ENCODE measurements around the gene DPF3.

Gene DPF3

GRCh38 chr14:72682188-72682587 lies 211.7 kb downstream of the DPF3 start:
- no peak overlapping the region for H2BK15ac ChIP-seq (ENCODE audit: low read length)

GRCh38 chr14:72680853-72681640 lies 212.9 kb downstream of the DPF3 start:
- Histone ChIP-seq H3K9me3 (replicated peaks in 1 of 2; ENCODE audit: control insufficient read depth in 2 of 2, insufficient read depth in 1 of 2, low read depth in 1 of 2, low read length in 2 of 2) (no peaks in the 10 kb centered on the region), H3K79me1 (ENCODE audit: low read depth, low read length) (no peaks in the 10 kb centered on the region), H2BK12ac (ENCODE audit: low read length) (no peak overlapping the region), H3K14ac (ENCODE audit: low read length) (no peak overlapping the region), H4K8ac (ENCODE audit: low read depth, low read length) (no peak overlapping the region), H3K9ac (ENCODE audit: low read depth, low read length, poor library complexity) (no peak overlapping the region), H3K4me1 (ENCODE audit: control insufficient read depth in 2 of 2, insufficient read depth in 1 of 2, low read depth in 1 of 2, low read length in 2 of 2) (peaks cover 12 to 20% of the 10 kb centered on the region in 2 donors), H2BK15ac (ENCODE audit: low read length) (no peak overlapping the region), H3K36me3 (replicated peaks in 1 of 2; ENCODE audit: control insufficient read depth in 2 of 2, insufficient read depth in 2 of 2, low read length in 2 of 2) (no peaks in the 10 kb centered on the region), H3K18ac (ENCODE audit: low read length) (no peak overlapping the region), H2AK5ac (ENCODE audit: low read depth, low read length) (no peak overlapping the region), H2BK120ac (ENCODE audit: low read depth, low read length) (no peak overlapping the region), H3K4ac (ENCODE audit: low read length) (no peak overlapping the region), H2AFZ (ENCODE audit: low read length) (no peak overlapping the region), H4K91ac (ENCODE audit: low read depth, low read length, poor library complexity) (no peak overlapping the region), H3K23ac (ENCODE audit: low read depth, low read length, poor library complexity) (no peak overlapping the region), H3K27ac (replicated peaks; ENCODE audit: low read length) (no peak overlapping the region), H3K4me2 (ENCODE audit: insufficient read depth, low read length, poor library complexity, severe bottlenecking) (no peak overlapping the region), H3K4me3 (ENCODE audit: low read length in 2 of 2) (no peak overlapping the region), H3K27me3 (ENCODE audit: control insufficient read depth in 3 of 3, insufficient read depth in 3 of 3, low read depth in 1 of 3, low read length in 3 of 3) (peaks cover 0 to 13% (median 0%) of the 10 kb centered on the region in 3 experiments), H2BK5ac (ENCODE audit: low read length) (no peak overlapping the region)
- DNase-seq (ENCODE audit: low spot score): no peak
- no CpG with 5 or more reads among the region's 7 CpGs for WGBS, 2 donors (ENCODE audit: extremely low coverage in 2 of 2, insufficient read length in 2 of 2, insufficient replicate concordance in 1 of 2)

More at GRCh38 chr14:72682188-72682587, 211.7 kb downstream of the DPF3 start:
- no CpG with 5 or more reads among the region's 5 CpGs for WGBS, 2 donors (ENCODE audit: extremely low coverage in 2 of 2, insufficient read length in 2 of 2, insufficient replicate concordance in 1 of 2)
- Histone ChIP-seq H3K79me1 (ENCODE audit: low read depth, low read length) (no peaks in the 10 kb centered on the region), H3K18ac (ENCODE audit: low read length) (no peak overlapping the region), H3K14ac (ENCODE audit: low read length) (no peak overlapping the region), H3K27me3 (ENCODE audit: control insufficient read depth in 3 of 3, insufficient read depth in 3 of 3, low read depth in 1 of 3, low read length in 3 of 3) (peaks cover 0 to 13% (median 0%) of the 10 kb centered on the region in 3 experiments), H3K27ac (replicated peaks; ENCODE audit: low read length) (no peak overlapping the region), H2AK5ac (ENCODE audit: low read depth, low read length) (no peak overlapping the region), H3K4me3 (ENCODE audit: low read length in 2 of 2) (no peak overlapping the region), H2BK5ac (ENCODE audit: low read length) (no peak overlapping the region), H3K9me3 (replicated peaks in 1 of 2; ENCODE audit: control insufficient read depth in 2 of 2, insufficient read depth in 1 of 2, low read depth in 1 of 2, low read length in 2 of 2) (no peaks in the 10 kb centered on the region), H4K8ac (ENCODE audit: low read depth, low read length) (no peak overlapping the region), H4K91ac (ENCODE audit: low read depth, low read length, poor library complexity) (no peak overlapping the region), H3K23ac (ENCODE audit: low read depth, low read length, poor library complexity) (no peak overlapping the region), H2AFZ (ENCODE audit: low read length) (no peak overlapping the region), H3K4me2 (ENCODE audit: insufficient read depth, low read length, poor library complexity, severe bottlenecking) (no peak overlapping the region), H2BK12ac (ENCODE audit: low read length) (no peak overlapping the region), H3K36me3 (replicated peaks in 1 of 2; ENCODE audit: control insufficient read depth in 2 of 2, insufficient read depth in 2 of 2, low read length in 2 of 2) (no peaks in the 10 kb centered on the region), H3K4me1 (ENCODE audit: control insufficient read depth in 2 of 2, insufficient read depth in 1 of 2, low read depth in 1 of 2, low read length in 2 of 2) (peaks cover 12 to 20% of the 10 kb centered on the region in 2 donors), H3K9ac (ENCODE audit: low read depth, low read length, poor library complexity) (no peak overlapping the region), H3K4ac (ENCODE audit: low read length) (no peak overlapping the region), H2BK120ac (ENCODE audit: low read depth, low read length) (no peak overlapping the region)
- no peak for DNase-seq (ENCODE audit: low spot score)

DNA sequence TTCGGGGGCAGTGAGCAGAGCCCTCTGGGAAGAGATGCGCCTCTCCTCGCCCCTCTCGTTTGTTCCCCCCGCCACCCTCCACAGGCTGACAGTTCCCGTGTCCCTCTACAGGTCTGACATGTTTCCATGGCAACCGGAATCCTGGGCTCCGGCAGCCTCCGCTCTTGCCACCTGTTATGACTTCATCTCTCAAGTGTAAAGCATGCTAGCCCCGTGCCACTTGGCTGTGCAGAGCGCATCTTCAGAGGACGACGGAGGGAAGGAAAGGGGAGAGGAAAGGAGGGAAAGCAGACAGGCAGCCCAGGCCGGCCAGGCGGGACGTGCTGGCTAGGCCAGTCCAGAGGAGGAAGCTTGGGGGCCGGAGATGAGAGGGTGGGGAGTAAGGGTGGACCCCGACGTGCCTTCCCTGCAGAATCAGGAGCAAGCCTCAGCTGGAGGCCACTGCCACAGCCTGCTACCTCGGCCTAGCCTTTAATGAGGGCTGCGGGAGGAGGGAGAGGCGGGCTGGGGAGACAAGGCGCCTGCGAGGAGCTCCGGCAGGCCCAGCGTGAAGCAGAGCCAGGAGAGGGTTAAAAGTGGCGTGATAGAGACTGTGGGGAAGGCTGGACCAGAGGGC lies 214.3 kb downstream of the DPF3 start:
- H3K79me1 ChIP-seq (ENCODE audit: low read depth, low read length): no peaks in the 10 kb centered on the region
- H3K9me3 ChIP-seq (replicated peaks in 1 of 2; ENCODE audit: control insufficient read depth in 2 of 2, insufficient read depth in 1 of 2, low read depth in 1 of 2, low read length in 2 of 2): no peaks in the 10 kb centered on the region
- no peak overlapping the region for H4K91ac ChIP-seq (ENCODE audit: low read depth, low read length, poor library complexity)
- no peak overlapping the region for H3K14ac ChIP-seq (ENCODE audit: low read length)
- H2BK5ac ChIP-seq (ENCODE audit: low read length): no peak overlapping the region
- H3K27me3 ChIP-seq (ENCODE audit: control insufficient read depth in 3 of 3, insufficient read depth in 3 of 3, low read depth in 1 of 3, low read length in 3 of 3): peaks cover 0 to 13% (median 0%) of the 10 kb centered on the region in 3 experiments
- H3K4me1 ChIP-seq (ENCODE audit: control insufficient read depth in 2 of 2, insufficient read depth in 1 of 2, low read depth in 1 of 2, low read length in 2 of 2): peaks cover 12 to 20% of the 10 kb centered on the region in 2 donors
- H3K27ac ChIP-seq (replicated peaks; ENCODE audit: low read length): no peak overlapping the region
- no peak overlapping the region for H3K23ac ChIP-seq (ENCODE audit: low read depth, low read length, poor library complexity)
- no peak overlapping the region for H4K8ac ChIP-seq (ENCODE audit: low read depth, low read length)
- H2AK5ac ChIP-seq (ENCODE audit: low read depth, low read length): peak overlapping the region; percentile 1
- H3K4ac ChIP-seq (ENCODE audit: low read length): peak overlapping the region; percentile 1
- H3K4me3 ChIP-seq (ENCODE audit: low read length in 2 of 2): no peak overlapping the region
- H2BK120ac ChIP-seq (ENCODE audit: low read depth, low read length): no peak overlapping the region
- peak overlapping the region; percentile 91 for H2BK12ac ChIP-seq (ENCODE audit: low read length)
- peak overlapping the region; percentile 97 for H2AFZ ChIP-seq (ENCODE audit: low read length)
- H2BK15ac ChIP-seq (ENCODE audit: low read length): peak overlapping the region; percentile 60
- H3K18ac ChIP-seq (ENCODE audit: low read length): peak overlapping the region; percentile 66
- no peak overlapping the region for H3K9ac ChIP-seq (ENCODE audit: low read depth, low read length, poor library complexity)
- H3K4me2 ChIP-seq (ENCODE audit: insufficient read depth, low read length, poor library complexity, severe bottlenecking): no peak overlapping the region
- H3K36me3 ChIP-seq (replicated peaks in 1 of 2; ENCODE audit: control insufficient read depth in 2 of 2, insufficient read depth in 2 of 2, low read length in 2 of 2): no peaks in the 10 kb centered on the region
- peak; percentile 33 for DNase-seq (ENCODE audit: low spot score)
- WGBS, 2 donors (ENCODE audit: extremely low coverage in 2 of 2, insufficient read length in 2 of 2, insufficient replicate concordance in 1 of 2): no CpG with 5 or more reads among the region's 27 CpGs

- H4K91ac ChIP-seq (ENCODE audit: low read depth, low read length, poor library complexity): no peak overlapping the region
- H3K27ac ChIP-seq (replicated peaks; ENCODE audit: low read length): no peak overlapping the region
- H3K79me1 ChIP-seq (ENCODE audit: low read depth, low read length): no peaks in the 10 kb centered on the region
- no peak overlapping the region for H3K4ac ChIP-seq (ENCODE audit: low read length)
- H3K9me3 ChIP-seq (replicated peaks in 1 of 2; ENCODE audit: control insufficient read depth in 2 of 2, insufficient read depth in 1 of 2, low read depth in 1 of 2, low read length in 2 of 2): no peaks in the 10 kb centered on the region
- H4K8ac ChIP-seq (ENCODE audit: low read depth, low read length): no peak overlapping the region
- H3K4me1 ChIP-seq (ENCODE audit: control insufficient read depth in 2 of 2, insufficient read depth in 1 of 2, low read depth in 1 of 2, low read length in 2 of 2): peaks cover 12 to 20% of the 10 kb centered on the region in 2 donors
- no peak overlapping the region for H3K9ac ChIP-seq (ENCODE audit: low read depth, low read length, poor library complexity)
- H2BK5ac ChIP-seq (ENCODE audit: low read length): no peak overlapping the region
- no peak overlapping the region for H3K23ac ChIP-seq (ENCODE audit: low read depth, low read length, poor library complexity)
- peak overlapping the region; percentile 1 for H2AK5ac ChIP-seq (ENCODE audit: low read depth, low read length)
- no peak overlapping the region for H3K4me3 ChIP-seq (ENCODE audit: low read length in 2 of 2)
- H2BK12ac ChIP-seq (ENCODE audit: low read length): no peak overlapping the region
- H3K36me3 ChIP-seq (replicated peaks in 1 of 2; ENCODE audit: control insufficient read depth in 2 of 2, insufficient read depth in 2 of 2, low read length in 2 of 2): no peaks in the 10 kb centered on the region
- DNase-seq (ENCODE audit: low spot score): no peak
- peak overlapping the region; percentile 97 for H2AFZ ChIP-seq (ENCODE audit: low read length)
- H3K18ac ChIP-seq (ENCODE audit: low read length): peak overlapping the region; percentile 38
- WGBS, 2 donors (ENCODE audit: extremely low coverage in 2 of 2, insufficient read length in 2 of 2, insufficient replicate concordance in 1 of 2): no CpG with 5 or more reads among the region's 14 CpGs
- H3K4me2 ChIP-seq (ENCODE audit: insufficient read depth, low read length, poor library complexity, severe bottlenecking): no peak overlapping the region
- H3K27me3 ChIP-seq (ENCODE audit: control insufficient read depth in 3 of 3, insufficient read depth in 3 of 3, low read depth in 1 of 3, low read length in 3 of 3): peaks cover 0 to 13% (median 0%) of the 10 kb centered on the region in 3 experiments
- no peak overlapping the region for H2BK15ac ChIP-seq (ENCODE audit: low read length)
- no peak overlapping the region for H2BK120ac ChIP-seq (ENCODE audit: low read depth, low read length)
- H3K14ac ChIP-seq (ENCODE audit: low read length): no peak overlapping the region
These were observed 214.8 kb downstream of the DPF3 start for GRCh38 chr14:72679141-72679535.

Measured in neuronal stem cell (in vitro differentiated cells).